AG20443 (cell line): ENCODE results near the gene TPPP2.
A peak's percentile ranks its signal among the peaks of the same experiment; 100 is the strongest.

Experiments used
- DNase-seq: peaks from one replicate; pipeline ENCODE4 v3.0.0; 2012; ENCODE audit warnings: low spot score, mixed read lengths

Gene TPPP2

DNA sequence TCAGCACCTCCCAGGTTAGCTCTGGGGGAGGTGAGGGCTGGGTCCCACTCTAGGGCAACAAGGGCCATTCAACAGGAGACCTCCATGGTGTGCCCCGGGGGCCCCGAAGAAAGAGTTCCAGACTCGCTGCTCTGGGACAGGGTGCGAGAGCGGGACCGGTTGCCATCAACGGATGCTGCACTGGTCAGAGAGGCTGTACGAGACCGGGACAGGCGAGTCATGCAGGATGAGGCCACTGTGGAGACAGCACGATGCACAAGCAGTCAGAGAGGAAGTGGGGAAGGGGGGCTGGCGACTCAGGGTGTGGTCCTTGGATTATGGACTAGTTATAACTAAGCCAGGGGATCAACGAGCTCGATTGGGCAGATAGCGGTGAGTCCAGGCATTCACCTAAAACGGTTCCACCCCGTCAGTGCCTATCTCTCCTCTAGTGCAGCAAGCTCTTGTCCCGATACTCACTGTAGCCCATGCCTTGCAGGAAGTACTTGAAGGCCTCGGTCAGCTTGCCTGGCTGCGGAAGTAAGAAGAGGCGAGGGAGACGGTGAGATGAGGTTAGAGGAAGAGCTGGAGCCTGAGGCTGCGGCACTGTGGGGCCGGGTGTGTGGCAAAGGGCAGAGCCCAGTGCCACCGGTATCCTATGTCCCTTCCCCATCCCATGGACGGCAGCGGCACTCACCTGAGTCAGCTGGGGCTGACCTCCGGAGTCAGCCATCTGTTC lies 12.3 kb upstream of the TPPP2 start:
- DNase-seq, result no peak

DNA sequence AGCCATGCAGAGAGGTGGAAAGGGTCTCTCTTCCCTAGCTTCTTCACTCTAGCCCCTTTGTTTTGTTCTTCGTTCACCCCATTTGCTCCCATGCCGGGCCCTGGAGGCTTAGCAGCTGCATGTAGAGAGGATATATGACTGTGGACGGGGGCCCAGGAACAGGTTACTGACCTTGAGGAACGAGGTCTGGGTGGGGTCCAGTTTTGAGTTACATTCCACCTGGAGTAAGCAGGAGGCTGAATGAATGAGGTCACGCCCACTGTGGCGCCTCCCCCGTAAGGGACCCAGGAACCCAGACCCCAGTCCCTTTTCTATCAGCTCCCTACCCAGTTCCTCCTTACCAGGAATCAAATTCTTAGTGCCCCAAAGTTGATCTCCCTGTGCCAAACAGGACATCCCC lies 11.7 kb upstream of the TPPP2 start:
- DNase-seq, result no peak

GRCh38 chr14:21018781-21019180 lies 11.2 kb upstream of the TPPP2 start:
- no peak for DNase-seq

GRCh38 chr14:21019366-21019765 lies 10.7 kb upstream of the TPPP2 start:
- DNase-seq, result peak; percentile 43

DNA sequence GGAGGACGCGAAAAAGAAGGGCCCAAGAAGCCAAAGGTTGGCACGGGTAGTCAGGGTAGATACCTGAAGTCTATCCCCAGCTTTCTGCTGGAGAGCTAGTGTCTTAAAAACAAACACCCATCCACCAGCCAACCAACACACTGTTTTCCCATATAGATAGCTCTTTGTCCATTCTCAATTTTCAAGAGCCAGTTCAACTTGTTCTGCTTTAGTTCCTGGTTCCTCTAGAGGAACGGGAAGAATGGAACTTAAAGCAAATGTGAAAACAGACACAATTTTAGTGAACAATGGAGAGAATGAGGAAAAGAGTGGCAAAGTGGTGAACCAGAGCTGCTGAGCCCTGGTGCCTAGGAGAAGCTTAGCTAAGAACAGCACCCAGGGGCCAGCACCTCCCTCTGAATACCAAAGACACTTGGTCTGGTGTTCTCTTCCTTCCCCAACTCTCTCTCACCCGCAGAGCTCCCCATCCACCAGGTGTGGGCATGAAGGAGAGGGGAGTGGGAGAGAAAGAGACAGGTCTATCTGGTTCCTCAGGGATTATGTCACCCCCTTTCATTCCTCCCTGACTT lies 9.0 kb upstream of the TPPP2 start:
- no peak for DNase-seq

- no peak for DNase-seq
These were observed 7.3 kb upstream of the TPPP2 start for GRCh38 chr14:21022686-21023085.

- no peak for DNase-seq
These were observed 6.8 kb upstream of the TPPP2 start for GRCh38 chr14:21023174-21023573.

DNA sequence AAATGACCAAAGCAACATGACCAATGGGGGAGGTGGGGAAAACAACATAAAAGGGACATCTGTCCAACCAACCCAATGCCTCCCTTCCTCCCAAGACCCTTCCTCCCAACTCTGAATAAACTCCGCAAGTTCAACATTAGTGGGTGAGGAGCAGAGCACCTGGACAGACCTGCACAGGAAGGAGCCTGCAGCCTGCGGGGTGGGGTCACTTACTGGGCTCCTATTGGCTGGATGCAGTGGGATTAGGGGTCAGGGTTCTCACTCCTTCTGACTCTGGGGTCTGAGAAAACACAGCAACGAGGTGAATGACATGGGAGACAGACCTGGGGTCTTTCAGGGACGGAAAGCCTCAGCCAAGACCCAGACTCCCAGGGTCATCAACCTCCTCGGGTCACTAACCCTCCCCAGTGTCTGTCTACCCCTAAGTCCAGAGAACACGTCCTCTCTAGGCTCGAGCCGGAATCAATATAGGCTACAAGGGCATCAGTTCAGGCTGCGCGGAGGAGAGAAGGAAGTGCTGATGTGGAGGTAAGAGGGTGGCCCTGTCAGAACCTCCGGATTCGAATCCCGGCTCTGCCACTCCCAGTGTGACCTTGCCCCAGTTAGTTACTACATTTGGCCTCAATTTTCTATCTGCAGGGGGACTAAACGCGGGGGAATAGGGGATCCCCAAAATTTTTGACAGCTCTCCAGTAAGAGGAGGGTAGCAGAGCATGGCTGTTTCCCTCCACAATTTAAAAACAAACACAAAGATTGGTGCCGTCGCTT lies 6.0 kb upstream of the TPPP2 start:
- DNase-seq, result no peak

DNA sequence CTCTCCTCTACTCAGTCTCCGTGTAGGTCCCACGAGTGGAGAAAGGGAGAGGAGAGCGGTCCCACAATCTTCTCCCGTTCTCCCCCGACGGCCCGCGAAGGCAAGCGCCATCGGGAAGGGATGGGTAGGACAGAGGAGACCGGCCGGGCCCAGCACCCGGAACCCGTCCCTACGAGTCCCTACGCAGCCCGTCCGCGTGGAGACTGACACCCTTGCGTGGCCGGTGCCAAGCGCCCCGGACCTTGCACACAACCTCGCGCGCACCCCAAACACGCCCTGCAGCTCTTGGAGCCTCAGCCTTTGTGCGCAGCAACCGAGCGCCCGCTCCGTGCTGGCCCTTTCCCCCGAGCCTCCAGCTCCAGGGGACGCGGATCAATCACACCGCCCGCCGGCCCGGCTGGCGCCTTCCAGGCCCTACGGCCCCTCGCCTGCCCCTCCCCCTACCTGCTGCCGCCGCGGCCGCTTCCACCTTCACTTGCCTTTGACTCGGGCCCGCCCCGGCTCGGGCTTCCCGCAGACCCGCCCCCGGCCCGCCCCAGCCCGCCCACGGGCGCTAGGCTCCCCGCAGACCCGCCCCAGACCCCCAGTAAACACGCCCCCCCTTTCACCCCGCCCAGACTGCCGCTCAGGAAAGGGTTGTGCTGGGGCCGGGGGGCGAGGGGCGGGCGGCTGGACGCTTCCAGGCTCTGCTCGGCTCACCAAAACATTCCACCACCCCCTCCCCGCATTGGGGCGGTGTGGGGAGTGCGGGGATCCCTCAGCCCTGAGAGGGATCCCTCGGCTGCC lies 5.2 kb upstream of the TPPP2 start, which contains the start of gene NDRG2:
NDRG2 (minus strand) TSS at position 477 of the 786 bp plus-strand sequence. CDS start 1,746 bp downstream, outside the sequence.
- peak; percentile 61 for DNase-seq

DNA sequence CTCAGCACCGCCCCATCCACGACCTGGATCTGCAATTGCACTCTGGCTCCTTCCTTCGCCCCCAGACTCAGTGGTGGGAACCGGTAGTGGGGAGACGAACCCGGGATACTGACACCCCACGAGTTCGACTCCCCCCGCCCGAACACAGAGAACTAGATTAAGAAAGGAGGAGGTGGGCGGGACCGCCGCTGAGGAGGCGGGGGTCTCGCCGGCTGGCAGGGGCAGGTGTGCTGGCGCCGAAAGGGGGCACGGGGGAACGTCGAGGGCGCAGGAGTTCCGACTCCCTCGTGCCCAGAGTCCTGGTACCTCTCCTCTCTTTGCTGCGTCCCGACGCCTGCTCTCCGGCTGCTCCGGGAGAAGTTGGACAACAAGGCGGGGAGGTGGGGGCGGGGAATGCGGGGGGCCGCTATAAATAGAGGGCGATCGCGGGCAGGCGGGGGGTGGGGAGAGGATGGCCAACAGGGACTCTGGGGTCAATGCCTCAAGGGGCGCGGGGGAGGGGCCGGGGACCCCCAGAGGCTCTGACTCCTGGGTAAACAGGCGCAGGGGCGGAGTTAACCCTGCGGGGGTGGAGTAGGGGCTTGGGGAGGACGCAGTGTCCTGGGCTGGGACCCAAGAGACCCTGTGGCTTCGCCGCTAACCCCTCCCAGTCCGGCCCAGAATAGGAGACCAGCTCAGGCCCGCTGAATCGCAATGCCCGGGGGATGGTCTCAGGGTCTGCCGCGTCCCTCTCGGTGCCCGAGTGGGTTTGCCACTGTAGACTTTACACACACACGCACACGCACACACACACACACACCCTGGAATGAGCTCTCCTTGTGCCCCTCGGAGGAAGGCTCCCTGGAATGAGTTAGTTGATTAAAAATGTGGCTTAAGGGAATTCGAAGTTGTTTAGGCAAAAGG lies 4.4 kb upstream of the TPPP2 start:
- DNase-seq, result no peak

DNA sequence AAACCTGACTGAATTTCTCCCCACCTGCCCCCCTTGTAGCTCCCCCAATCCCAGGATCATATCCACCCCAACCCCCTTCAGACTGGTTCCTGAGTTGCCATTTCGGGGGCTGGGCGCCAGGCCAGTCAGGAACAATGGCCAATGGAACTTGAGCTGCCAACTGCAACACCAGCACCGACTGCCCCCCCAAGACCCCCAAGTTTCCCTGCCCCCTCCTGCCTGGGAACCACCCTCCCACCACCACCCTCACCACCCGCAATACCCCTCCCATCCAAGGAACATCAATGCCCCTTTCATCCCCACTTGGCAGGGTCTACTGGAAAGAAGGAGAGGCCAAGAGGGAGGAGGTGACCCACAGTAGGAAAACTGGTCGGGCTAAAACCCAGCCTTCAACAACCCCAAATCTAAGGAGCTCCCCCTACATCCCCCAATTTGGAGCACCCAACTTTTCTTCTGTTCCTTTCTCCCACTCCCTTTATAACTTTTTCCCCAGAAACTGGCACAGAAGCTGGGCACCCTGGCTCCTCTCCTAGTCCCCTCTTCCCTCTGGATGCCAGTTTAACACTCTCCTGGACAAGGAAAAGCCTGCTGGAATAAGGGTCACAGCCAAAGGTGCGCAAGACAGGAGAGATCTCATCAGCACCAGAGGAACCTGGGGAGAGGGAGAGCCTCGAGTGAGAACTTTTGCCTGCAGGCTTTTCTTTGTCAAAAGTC lies 3.6 kb upstream of the TPPP2 start:
- DNase-seq, result no peak

- DNase-seq, result no peak
These were observed 3.1 kb upstream of the TPPP2 start for GRCh38 chr14:21026988-21027315.

DNA sequence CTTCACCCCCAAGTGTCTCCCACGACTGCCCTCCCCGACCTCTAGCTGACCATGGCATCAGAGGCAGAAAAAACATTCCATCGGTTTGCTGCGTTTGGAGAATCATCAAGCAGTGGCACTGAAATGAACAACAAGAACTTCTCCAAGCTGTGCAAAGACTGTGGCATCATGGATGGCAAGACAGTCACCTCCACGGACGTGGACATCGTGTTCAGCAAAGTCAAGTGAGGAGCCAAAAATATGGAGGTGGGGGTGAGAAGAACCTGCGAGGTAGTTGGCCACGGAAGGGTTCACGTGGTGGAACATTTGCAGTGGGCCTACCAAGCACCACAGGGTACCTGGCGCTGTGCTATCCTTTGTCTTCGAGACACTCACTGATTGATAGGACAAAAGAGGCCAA lies 514 bp downstream of the TPPP2 start:
- no peak for DNase-seq

DNA sequence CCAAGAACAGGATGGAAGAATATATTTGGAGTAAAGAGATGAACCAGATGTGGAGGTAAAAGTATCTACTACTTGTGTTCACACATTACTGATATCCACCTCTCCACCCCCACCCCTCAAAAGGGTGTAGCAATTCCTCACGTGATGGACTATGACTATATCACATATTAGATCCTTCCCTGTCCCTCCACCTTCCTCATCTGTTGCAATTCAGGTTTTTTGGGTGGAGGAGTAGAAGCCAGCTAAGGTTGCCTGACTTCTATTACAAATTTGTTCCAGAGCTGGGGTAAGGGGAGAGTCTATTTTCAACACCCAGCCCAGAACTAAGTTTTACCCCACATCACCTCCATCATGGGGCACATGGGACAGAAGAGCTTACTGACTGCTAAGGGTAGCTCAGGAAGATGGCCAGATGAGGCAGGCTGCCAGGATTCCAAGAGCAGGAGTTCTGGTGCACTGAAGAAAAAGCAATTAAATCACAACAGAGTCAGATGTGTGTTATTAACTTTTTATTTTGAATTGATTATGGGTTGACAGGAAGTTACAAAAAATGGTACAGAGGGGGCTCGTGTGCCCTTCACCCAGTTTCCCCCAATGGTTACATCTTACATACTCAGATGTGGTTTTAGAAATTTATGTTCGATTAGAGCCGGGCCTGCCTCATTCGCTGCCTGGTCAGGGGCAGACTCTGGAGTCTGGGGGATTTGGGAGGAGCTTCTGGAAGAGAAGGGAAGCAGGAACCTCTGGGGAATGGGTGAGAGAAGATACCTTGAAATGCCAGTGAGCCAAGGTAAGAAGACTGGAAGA lies 2.5 kb downstream of the TPPP2 start:
- DNase-seq, result no peak

DNA sequence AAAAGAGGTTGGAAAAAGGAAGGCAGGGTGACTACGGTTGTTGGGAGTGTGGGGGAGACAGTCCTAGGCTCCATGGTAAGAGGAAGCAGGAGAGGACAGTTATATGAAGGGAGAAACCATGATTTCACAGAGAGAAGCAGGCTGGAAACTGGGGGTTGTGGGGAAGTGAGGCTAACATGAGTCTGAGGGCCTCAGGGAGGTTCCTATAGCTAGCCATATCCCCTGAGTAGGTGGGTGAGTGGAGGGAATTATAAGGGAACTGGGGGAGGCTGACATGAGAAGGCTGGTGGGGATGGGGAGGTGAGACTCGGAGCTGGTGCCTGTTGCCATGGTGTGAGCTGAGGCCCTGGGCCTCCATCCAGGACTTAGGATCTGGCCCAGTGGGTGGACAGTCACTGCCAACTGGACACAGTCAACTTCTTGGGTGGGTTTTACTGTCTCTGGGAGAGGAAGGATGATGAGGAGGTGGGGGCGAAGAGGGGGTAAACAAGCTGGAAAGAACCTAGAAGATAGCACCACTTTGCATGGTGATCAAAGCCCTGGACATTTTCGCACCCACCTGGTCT lies 3.2 kb downstream of the TPPP2 start:
- no peak for DNase-seq

- no peak for DNase-seq
These were observed 4.7 kb downstream of the TPPP2 start, which contains the start of gene RNASE13 for GRCh38 chr14:21034707-21035106. TSS of gene RNASE13 (minus strand) at chr14:21034807. CDS start at chr14:21034288, 519 bp downstream.

DNA sequence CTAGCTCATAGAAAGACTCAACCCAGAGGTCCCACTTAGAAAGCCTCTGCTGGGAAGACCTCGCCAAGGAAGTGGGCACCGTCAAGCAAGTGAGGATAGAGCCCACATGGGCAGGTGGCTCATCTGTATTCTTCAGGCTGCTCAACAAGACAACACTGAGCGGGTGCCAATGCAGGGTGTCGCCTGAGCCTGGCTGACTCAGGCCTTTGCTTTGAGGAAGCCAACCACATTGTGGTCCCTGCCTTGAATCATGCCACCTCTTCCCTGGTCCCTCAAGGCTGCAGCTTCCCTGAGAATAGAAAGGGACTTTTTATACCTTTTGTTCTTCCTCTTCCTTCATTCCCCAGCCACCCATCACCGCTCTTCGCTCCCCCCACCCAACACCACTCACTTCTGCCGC lies 6.7 kb downstream of the TPPP2 start:
- no peak for DNase-seq

DNA sequence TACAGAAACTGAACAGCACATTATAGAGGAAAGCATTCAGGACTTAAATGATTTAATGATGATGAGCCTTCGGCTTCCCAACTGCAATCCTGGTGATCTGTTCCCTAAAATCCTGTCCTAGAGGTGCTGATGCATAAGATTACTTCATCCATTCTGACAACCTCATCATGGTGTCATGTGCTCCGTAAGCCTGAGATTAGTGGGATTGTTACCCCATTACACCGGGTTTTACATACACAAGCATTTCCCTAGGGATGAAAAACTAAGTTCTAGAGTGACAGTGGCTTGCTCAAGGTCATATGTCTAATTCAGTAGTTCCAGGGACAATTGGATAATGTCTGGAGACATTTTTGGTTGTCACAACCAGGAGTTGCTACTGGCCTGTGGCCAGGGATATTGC lies 7.1 kb downstream of the TPPP2 start:
- no peak for DNase-seq
